Measurements from ENCODE around the gene CFAP73. TPM values are rescaled to one million over a fixed set of nuclear protein-coding genes. Genes with fewer than 3 reads are reported as not detected.
"Not testable (repeated sequence)": the region's sequence is repeated elsewhere in the genome, so short reads cannot be mapped to it uniquely, and the experiment has no call there.

The CFAP73 gene
- total RNA-seq, 1 donor from 2014 or later, result 0.62 TPM

DNA sequence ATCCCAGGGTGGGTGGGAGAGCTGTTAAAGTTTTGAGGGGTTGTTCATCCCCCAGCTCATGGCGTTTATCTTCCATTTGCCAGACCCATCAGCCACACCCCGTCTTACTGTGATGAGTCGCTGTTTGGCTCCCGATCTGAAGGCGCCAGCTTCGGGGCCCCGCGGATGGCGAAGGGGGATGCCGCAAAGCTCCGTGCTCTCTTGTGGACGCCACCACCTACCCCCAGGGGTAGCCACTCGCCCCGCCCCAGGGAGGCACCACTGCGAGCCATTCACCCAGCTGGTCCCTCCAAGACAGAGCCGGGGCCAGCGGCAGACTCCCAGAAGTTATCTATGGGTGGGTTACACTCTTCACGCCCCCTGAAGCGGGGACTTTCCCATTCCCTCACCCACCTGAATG, 41.7 kb downstream of the CFAP73 start:
- no peak for DNase-seq

DNA sequence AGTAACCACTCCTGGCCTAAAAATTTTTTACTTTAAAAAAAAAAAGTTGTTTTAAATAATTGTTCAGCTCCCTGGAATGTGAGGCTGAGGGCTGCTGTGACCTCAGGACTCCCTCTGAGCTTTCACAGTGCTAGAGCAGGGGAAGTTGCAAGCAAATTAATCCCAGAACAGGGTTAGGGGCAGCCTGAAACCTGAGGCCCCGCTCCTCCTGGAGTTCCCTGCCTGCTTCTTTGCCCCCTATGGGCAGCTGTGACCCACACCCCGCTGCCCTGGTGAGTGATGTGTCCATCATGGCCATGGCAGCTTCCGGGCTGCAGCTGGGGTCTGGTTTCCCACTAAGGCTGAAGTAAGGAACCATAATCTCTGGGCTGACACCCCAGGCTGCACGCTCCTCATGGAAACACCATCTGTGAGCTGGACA, 45.5 kb downstream of the CFAP73 start:
- DNase-seq, result no peak

DNA sequence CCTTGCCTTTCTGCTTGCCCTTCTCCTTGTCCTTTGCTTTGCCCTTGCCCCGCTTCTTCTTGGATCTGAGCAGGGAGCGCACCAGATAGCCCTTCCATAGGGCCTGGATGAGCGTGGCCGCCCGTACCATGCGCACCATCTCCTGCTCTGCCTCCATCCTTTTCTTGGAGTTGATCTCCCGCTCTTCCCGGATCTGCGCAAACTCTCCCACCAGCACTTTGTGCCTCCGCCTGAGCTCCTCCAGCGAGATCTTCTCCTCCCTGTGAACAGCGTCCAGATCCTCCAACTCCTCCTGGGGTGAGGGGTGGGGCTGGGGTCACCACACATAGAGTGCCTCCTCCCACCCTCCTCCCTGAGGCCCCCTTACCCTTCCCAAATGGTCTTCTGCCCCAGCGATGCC, 46.1 kb downstream of the CFAP73 start:
- no peak for DNase-seq

DNA sequence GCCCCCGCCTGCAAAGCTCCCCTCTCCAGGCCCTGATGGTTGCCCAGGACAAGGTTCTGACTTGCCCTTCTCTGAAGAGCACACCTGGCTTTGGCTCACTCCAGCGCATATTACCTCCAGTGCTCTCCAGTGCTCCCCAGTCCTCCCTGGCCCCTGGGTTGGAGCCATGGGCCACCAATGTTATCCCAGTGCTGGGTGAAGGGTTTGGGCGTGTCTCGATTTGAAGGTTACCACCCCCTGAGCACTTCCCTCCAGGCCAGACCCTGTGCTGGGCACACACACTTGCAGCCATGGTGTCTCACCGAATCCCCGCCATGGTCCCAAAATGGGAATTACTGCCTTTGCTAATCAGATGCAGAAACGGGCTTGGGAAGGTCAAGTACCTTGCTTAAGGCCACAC, 47.1 kb downstream of the CFAP73 start:
- DNase-seq, result no peak

DNA sequence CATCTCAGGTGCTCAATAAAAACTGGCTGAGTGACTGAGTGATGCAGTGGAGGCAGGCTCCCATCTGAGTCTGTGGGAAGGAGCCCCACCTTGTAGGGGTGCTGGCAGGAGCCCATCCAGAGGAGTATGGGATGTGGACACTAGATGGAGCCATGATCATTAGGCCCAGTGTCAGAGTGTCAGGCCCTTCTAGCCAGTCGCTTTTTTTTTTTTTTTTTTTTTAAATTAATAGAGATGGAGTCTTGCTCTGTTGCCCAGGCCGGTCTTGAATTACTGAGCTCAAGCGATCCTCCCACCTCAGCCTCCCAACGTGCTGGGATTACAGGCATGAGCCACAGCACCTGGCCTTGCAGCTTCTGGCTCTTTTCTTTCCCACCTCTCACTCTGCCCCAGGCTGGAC, 47.5 kb downstream of the CFAP73 start:
- DNase-seq, result no peak

DNA sequence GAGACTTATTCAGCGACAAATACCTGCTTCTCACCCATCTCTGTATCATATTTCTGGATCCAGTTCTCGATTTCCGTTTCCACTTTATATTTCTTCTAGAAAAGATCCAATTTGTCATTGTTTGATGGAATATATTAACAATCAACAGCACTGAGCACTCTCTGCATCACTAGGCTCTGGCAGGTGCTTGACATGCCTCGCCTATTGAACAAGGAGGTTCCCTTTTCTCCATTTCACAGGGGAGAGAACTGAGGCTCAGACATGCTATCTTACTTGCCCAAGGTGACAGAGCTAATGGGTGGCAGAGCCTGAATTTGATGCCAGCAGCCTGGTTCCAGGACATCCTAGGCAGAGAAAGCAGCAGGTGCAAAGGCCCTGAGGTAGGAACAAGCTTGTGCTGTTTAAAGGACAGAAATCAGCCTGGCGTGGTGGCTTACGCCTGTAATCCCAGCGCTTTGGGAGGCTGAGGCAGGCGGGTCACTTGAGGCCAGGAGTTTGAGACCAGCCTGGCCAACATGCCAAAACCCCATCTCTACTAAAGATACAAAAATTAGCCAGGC, 48.1 kb downstream of the CFAP73 start:
- DNase-seq, result no peak

DNA sequence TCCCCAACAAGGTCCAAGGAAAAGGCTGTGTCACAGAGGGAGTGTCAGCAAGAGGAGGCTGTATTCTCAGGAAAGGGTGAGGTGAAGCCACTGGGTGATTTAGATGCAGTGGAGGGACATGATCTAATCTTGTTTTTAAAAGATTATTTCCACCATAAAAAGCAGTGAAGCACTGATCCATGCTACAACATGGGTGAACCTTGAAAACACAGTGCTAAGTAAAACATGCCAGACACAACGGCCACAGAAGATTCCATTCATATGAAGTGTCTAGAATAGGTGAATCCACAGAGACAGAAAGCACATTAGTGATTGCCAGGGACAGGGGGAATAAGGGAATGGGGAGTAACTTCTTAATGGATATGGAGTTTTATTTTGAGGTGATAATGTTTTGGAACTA, 48.8 kb downstream of the CFAP73 start:
- no peak for DNase-seq

- no peak for DNase-seq
Observed at GRCh38 chr12:113200021-113200797, 50.7 kb downstream of the CFAP73 start.

GRCh38 chr12:113201187-113202177, 52.0 kb downstream of the CFAP73 start:
- DNase-seq, result no peak

GRCh38 chr12:113202300-113203075, 53.0 kb downstream of the CFAP73 start:
- DNase-seq, result no peak

- DNase-seq, result no peak
Observed at GRCh38 chr12:113203852-113204760, 54.6 kb downstream of the CFAP73 start.

- no peak for DNase-seq
Observed at GRCh38 chr12:113204804-113205203, 55.3 kb downstream of the CFAP73 start.

DNA sequence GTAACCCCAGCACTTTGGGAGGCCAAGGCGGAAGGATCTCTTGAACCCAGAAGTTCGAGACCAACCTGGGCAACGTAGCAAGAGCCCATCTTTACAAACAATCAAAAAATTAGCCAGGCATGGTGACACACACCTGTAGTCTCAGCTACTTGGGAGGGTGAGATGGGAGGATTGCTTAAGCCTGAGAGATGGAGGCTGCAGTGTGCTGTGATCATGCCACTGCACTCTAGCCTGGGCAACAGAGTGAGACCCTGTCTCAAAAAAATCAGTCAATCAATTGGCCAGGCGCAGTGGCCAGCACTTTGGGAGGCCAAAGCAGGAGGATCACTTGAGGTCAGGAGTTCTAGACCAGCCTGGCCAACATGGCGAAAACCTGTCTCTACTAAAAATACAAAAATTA, 57.3 kb downstream of the CFAP73 start:
- DNase-seq, result not testable (repeated sequence)

GRCh38 chr12:113207613-113208040, 58.1 kb downstream of the CFAP73 start:
- no peak for DNase-seq

GRCh38 chr12:113208041-113208934, 58.8 kb downstream of the CFAP73 start:
- no peak for DNase-seq
